SJCRH30 (cell line): ENCODE data around the gene AIM2. TPM values are rescaled to one million over a fixed set of nuclear protein-coding genes. Genes with fewer than 3 reads are reported as not detected.
"Not testable (repeated sequence)": the region's sequence is repeated elsewhere in the genome, so short reads cannot be mapped to it uniquely, and the experiment has no call there.

Experiments used
- DNase-seq, 2 experiments: peaks; one replicate each; pipeline ENCODE4 v3.0.0-alpha.2; 2015 to 2020
- H3K27ac ChIP-seq: fragments of 250-450 bp; sonication (Bioruptor Pico); 2 replicates; pipeline ENCODE4 v1.5.1; 2020; ENCODE audit warnings: mild to moderate bottlenecking, moderate library complexity
- H3K27me3 ChIP-seq: fragments of 250-450 bp; sonication (Bioruptor Pico); 2 replicates; pipeline ENCODE4 v1.5.1; 2020; ENCODE audit warnings: mild to moderate bottlenecking, moderate library complexity
- H3K36me3 ChIP-seq: fragments of 250-450 bp; sonication (Bioruptor Pico); 2 replicates; pipeline ENCODE4 v1.5.1; 2020; ENCODE audit warnings: mild to moderate bottlenecking, moderate library complexity
- H3K4me1 ChIP-seq: fragments of 250-450 bp; sonication (Bioruptor Pico); 2 replicates; pipeline ENCODE4 v1.5.1; 2020; ENCODE audit warnings: mild to moderate bottlenecking, moderate library complexity
- H3K4me3 ChIP-seq: fragments of 250-450 bp; sonication (Bioruptor Pico); 2 replicates; pipeline ENCODE4 v1.5.1; 2020; ENCODE audit warnings: mild to moderate bottlenecking, moderate library complexity
- H3K9me3 ChIP-seq: fragments of 250-450 bp; sonication (Bioruptor Pico); replicated peaks from 2 replicates; pipeline ENCODE4 v1.5.1; 2020; ENCODE audit warnings: mild to moderate bottlenecking, moderate library complexity
- total RNA-seq: library from RNA; depleted of rRNA; stranded (reverse); fragments of >200 nt; shearing (Covaris generic); gene quantifications from 2 replicates; pipeline ENCODE4 v1.2.3, GENCODE V29; 2014

Gene AIM2
- total RNA-seq, 1 experiment from 2014 or later, result not detected

DNA sequence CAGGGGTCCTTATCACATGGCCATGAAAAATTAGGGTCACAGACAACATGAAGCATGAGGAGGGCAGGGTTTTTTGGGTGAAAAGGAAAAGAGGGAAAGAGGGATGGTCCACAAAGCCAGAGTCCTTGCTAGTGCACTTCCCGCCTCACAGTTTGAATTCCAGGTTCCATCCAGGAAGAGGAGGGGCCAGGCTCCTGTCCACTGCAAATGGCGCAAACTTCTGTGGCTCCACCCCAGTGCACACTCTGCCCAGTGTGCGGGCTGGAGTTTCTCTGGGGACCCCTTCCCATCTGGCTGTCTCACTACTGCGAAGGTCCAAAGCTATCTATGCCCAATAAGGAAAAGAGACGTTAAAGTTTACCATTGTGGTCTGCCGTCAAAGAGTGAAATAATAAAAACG, 17.8 kb downstream of the AIM2 start:
- no peak for DNase-seq
- Histone ChIP-seq H3K4me3 (no peak overlapping the region), H3K9me3 (no peaks in the 10 kb centered on the region), H3K4me1 (peaks cover 23% of the 10 kb centered on the region), H3K27ac (no peak overlapping the region), H3K36me3 (peaks cover 4% of the 10 kb centered on the region; the same call in 1 of the 2 replicates), H3K27me3 (no peaks in the 10 kb centered on the region)

DNA sequence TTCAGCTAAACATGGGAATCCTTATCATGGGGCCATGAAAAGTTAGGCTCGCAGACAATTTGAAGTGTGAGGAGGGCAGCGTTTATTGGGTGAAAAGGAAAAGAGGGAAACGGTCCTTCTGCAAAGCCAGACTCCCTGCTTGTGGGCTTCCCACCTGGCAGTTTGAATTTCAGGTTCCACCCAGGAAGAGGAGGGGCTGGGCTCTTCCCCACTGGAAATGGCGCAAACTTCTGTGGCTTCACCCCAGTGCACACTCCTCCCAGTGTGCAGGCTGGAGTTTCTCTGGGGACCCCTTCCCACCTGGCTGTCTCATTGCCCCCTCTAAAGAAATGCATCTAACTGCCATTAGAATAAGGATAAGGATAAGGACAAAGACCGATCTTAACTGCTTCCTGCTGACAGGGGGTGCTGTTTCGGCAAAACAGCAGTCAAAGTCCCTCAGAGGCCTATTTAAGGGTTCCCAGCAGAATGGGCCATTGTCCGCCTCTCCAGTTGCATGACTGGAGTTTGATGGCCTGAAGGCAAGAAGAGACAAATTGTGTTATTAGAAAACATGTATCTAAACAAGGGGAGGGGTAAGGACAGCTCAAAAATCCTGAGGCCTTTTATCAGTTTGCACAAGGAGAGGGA, 20.4 kb downstream of the AIM2 start:
- no peak overlapping the region for H3K4me3 ChIP-seq
- H3K27ac ChIP-seq, result peak overlapping the region; percentile 93
- DNase-seq, result peak in 1 of 2 experiments; percentile 50
- H3K4me1 ChIP-seq, result peaks cover 31% of the 10 kb centered on the region
- H3K27me3 ChIP-seq, result no peaks in the 10 kb centered on the region
- H3K36me3 ChIP-seq, result peaks cover 29% of the 10 kb centered on the region
- no peaks in the 10 kb centered on the region for H3K9me3 ChIP-seq

DNA sequence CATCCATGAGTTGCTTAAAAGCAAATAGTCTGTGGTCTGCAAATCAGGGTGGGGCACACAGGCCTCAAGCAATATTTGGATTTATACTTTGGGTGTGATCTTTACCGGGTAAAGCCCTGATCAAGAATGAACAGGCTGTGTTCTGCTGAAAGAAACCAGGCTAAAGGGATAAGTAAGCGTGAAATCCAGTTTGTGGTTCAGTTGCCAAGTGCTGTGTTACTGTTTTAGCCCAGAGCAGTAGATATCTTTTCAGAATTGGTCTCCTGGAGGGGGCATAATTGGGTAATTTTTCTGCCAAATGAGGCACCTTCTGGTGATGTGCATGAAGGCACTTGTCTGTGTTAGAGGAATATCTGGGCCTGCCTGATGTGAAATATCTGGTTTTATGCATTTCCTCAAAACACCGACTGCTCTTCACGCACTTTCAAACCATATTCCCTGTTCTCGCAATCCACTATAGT, 21.4 kb downstream of the AIM2 start:
- peaks cover 31% of the 10 kb centered on the region for H3K36me3 ChIP-seq
- H3K27me3 ChIP-seq, result no peaks in the 10 kb centered on the region
- H3K27ac ChIP-seq, result peak overlapping the region; percentile 93
- H3K4me3 ChIP-seq, result no peak overlapping the region
- H3K9me3 ChIP-seq, result no peaks in the 10 kb centered on the region
- peaks cover 31% of the 10 kb centered on the region for H3K4me1 ChIP-seq
- peak; percentile 74 to 93 for DNase-seq

GRCh38 chr1:159054427-159054826, 22.1 kb downstream of the AIM2 start:
- peaks cover 37% of the 10 kb centered on the region for H3K36me3 ChIP-seq
- DNase-seq, result peak; percentile 48 to 76
- H3K4me1 ChIP-seq, result peaks cover 31% of the 10 kb centered on the region
- no peak overlapping the region for H3K4me3 ChIP-seq
- no peaks in the 10 kb centered on the region for H3K9me3 ChIP-seq
- H3K27me3 ChIP-seq, result no peaks in the 10 kb centered on the region
- peak overlapping the region; percentile 93 for H3K27ac ChIP-seq

DNA sequence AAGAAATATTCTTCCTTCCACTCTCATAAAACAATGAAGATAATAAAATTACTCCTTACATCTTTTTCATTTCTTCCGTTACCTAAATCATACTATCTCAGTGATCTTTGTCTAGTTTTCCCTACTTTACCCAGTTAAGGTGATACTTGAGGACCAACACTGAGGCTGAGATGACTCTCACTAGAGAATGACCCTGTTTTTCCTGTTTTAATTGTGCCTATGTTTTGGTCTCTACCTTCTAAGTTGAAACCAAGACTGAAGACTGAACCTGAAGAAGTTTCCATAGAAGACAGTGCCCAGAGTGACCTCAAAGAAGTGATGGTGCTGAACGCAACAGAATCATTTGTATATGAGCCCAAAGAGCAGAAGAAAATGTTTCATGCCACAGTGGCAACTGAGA, 25.1 kb downstream of the AIM2 start:
- no peak overlapping the region for H3K4me3 ChIP-seq
- H3K9me3 ChIP-seq, result no peaks in the 10 kb centered on the region
- no peak overlapping the region for H3K27ac ChIP-seq
- DNase-seq, result no peak
- no peaks in the 10 kb centered on the region for H3K27me3 ChIP-seq
- H3K4me1 ChIP-seq, result peaks cover 31% of the 10 kb centered on the region
- H3K36me3 ChIP-seq, result peaks cover 37% of the 10 kb centered on the region

GRCh38 chr1:159046486-159046885, 30.1 kb downstream of the AIM2 start:
- peaks cover 15% of the 10 kb centered on the region for H3K36me3 ChIP-seq
- H3K9me3 ChIP-seq, H3K27me3 ChIP-seq, DNase-seq, H3K27ac ChIP-seq, H3K4me3 ChIP-seq, H3K4me1 ChIP-seq: not testable (repeated sequence)

DNA sequence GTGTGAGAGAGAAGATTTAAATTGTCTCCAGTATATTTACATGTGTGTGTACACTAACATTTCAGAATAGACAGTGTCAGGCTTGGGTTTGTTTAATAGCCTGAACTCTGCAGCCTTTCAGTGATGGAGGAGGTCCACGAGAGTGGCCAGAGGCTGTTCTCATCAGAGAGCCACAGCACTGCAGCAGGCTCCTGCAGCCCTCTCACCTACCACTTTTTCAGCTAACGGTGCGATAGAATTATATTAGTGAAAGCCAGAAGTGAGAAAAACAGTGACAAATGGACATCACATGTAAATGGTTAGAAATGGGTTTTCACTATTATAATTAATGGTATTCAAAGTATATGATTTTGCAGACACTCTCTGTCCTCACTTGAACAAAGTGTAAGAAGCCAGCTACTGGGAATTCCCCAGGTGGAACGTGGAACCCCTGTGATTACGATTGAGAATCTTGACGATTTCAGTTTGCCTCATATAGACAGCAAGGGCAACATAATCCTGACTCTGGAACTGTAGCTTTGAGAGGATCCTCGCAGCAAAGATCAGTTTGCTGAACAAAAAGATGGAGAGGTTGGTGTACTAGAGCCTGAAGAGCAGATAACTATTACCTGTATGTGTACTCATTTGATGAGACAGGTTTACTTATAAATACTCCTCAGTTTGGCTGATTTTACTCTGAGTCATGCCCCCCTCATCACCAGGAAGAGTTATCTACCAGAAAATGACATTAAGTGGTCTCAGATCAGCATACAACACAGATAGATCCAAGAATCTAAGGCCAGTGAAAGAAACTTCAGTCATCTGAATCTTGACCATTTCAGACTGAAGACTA, 35.5 kb downstream of the AIM2 start:
- H3K4me1 ChIP-seq, result no peaks in the 10 kb centered on the region
- H3K27me3 ChIP-seq, result no peaks in the 10 kb centered on the region
- no peak for DNase-seq
- no peak overlapping the region for H3K27ac ChIP-seq
- peaks cover 28% of the 10 kb centered on the region; the same call in 1 of the 2 replicates for H3K36me3 ChIP-seq
- H3K9me3 ChIP-seq, result no peaks in the 10 kb centered on the region
- no peak overlapping the region for H3K4me3 ChIP-seq

- H3K4me3 ChIP-seq, result no peak overlapping the region
- peaks cover 26% of the 10 kb centered on the region for H3K36me3 ChIP-seq
- H3K27me3 ChIP-seq, result no peaks in the 10 kb centered on the region
- H3K9me3 ChIP-seq, result no peaks in the 10 kb centered on the region
- no peak for DNase-seq
- no peak overlapping the region for H3K27ac ChIP-seq
- H3K4me1 ChIP-seq, result no peaks in the 10 kb centered on the region
These were observed 36.4 kb downstream of the AIM2 start for GRCh38 chr1:159040206-159040605.

DNA sequence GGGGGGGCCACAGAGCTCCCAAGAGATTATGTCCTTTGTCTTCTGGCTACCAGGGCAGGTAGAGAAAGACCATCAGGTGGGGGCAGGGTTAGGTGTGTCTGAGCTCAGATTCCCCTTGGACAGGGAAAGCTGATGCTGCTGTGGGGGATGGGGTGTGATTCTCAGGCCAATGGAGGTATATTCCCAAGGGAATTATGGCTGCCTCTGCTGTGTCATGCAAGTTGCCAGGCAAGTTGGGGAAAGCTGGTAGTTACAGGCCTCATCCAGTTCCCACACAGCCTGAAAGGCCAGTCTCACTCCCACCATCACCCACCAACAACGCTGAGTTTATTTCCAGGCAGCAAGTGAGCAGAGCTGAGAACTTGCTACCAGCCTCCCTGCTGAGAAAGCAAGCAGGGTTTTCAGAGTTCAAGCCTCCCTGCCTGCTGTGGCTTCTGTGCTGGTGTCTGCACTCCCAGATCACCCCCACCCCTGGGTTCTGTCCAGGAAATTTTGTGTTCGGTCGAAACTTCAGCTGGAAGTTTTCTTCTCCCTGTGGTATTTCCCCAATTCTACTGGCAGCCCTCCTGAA, 45.6 kb downstream of the AIM2 start:
- Histone ChIP-seq H3K4me3 (no peak overlapping the region), H3K27me3 (no peaks in the 10 kb centered on the region), H3K4me1 (no peaks in the 10 kb centered on the region), H3K36me3 (peaks cover 48% of the 10 kb centered on the region), H3K27ac (no peak overlapping the region), H3K9me3 (no peaks in the 10 kb centered on the region)
- DNase-seq, result no peak

- H3K27me3 ChIP-seq, result no peaks in the 10 kb centered on the region
- H3K36me3 ChIP-seq, result peaks cover 54% of the 10 kb centered on the region
- H3K27ac ChIP-seq, result no peak overlapping the region
- no peak overlapping the region for H3K4me3 ChIP-seq
- no peaks in the 10 kb centered on the region for H3K4me1 ChIP-seq
- no peaks in the 10 kb centered on the region for H3K9me3 ChIP-seq
- DNase-seq, result no peak
These were observed 46.3 kb downstream of the AIM2 start for GRCh38 chr1:159030311-159030710.

DNA sequence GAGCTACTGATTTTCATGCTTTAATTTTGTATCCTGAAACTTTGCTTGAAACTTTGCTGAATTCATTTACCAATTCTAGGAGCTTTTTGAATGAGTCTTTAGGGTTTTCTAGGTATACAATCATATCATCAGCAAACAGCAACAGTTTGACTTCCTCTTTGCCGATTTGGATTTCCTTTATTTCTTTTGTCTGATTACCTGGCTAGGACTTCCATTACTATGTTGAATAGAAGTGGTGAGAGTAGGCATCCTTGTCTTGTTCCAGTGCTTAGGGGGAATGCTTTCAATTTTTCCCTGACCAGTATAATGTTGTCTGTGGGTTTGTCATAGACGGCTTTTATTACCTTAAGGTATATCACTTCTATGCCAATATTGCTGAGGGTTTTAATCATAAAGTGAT, 49.7 kb downstream of the AIM2 start:
- not testable (repeated sequence) for H3K27ac ChIP-seq, H3K27me3 ChIP-seq, H3K4me1 ChIP-seq, DNase-seq, H3K4me3 ChIP-seq, H3K9me3 ChIP-seq
- H3K36me3 ChIP-seq, result peaks cover 27% of the 10 kb centered on the region

DNA sequence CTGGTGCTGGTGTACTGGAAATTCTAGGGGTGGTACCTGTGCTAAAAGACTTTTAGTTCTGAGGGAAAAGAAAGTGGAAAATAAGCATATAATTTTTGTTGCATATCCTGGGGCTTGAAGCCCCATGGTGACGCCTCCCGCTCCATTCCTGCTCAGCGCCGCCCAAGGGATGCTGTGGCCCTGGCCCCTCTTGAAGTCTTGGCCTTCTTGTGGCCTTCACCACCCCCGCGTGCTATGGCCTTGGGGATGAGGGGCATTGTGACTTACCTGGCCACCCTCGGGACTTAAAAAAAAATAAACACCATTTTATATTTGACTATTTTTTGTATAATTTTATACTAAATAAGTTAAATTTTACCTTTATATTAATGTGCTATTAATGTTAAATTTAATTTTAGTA, 51.5 kb downstream of the AIM2 start:
- peaks cover 34% of the 10 kb centered on the region for H3K36me3 ChIP-seq
- no peaks in the 10 kb centered on the region for H3K27me3 ChIP-seq
- no peaks in the 10 kb centered on the region for H3K4me1 ChIP-seq
- no peaks in the 10 kb centered on the region for H3K9me3 ChIP-seq
- no peak overlapping the region for H3K4me3 ChIP-seq
- no peak overlapping the region for H3K27ac ChIP-seq
- no peak for DNase-seq

- Histone ChIP-seq H3K27me3 (no peaks in the 10 kb centered on the region), H3K36me3 (peaks cover 37% of the 10 kb centered on the region), H3K4me3 (no peak overlapping the region), H3K9me3 (no peaks in the 10 kb centered on the region), H3K4me1 (no peaks in the 10 kb centered on the region), H3K27ac (no peak overlapping the region)
- no peak for DNase-seq
These were observed 52.8 kb downstream of the AIM2 start for GRCh38 chr1:159023723-159024122.

DNA sequence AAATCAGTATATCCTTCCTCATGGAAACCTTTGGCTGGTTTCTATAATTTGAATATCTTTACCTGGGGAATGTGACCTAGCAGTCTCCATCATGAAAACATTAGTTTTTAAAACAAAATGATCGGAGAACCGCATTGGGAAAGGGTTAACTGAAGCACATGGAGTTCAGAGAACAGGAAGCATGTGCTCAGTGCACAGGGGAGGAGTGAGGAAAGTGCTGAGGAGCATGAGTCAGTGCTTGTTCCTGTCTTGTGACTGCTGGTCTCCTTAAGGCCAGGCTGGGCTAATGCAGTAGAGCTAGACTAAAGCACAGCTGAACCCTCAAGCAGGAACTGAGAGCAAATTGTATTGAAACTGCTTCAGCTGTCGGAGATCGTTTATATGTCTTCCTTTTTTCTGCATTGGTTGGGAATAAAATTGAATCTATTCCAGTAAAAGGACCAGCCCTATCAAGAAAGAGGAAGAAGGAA, 61.1 kb downstream of the AIM2 start:
- H3K27ac ChIP-seq, result no peak overlapping the region
- H3K36me3 ChIP-seq, result peaks cover 27% of the 10 kb centered on the region
- H3K4me1 ChIP-seq, result peaks cover 7% of the 10 kb centered on the region; the same call in 1 of the 2 replicates
- H3K27me3 ChIP-seq, result no peaks in the 10 kb centered on the region
- no peak overlapping the region for H3K4me3 ChIP-seq
- peak in 1 of 2 experiments; percentile 11 for DNase-seq
- no peaks in the 10 kb centered on the region for H3K9me3 ChIP-seq

- H3K4me1 ChIP-seq, result peaks cover 7% of the 10 kb centered on the region; the same call in 1 of the 2 replicates
- H3K27me3 ChIP-seq, result no peaks in the 10 kb centered on the region
- no peak overlapping the region for H3K27ac ChIP-seq
- H3K4me3 ChIP-seq, result no peak overlapping the region
- DNase-seq, result no peak
- peaks cover 21% of the 10 kb centered on the region for H3K36me3 ChIP-seq
- no peaks in the 10 kb centered on the region for H3K9me3 ChIP-seq
These were observed 61.7 kb downstream of the AIM2 start for GRCh38 chr1:159014851-159015250.
